Activated CD8-positive, alpha-beta memory T cell treated with anti-CD3 and anti-CD28 coated beads for 48 hours (primary cell): ENCODE measurements around the gene CFAP157.

Experiments used
- DNase-seq, 3 experiments: peaks; one replicate each; pipeline ENCODE4 v3.0.0-alpha.2; 2020; ENCODE audit warnings: low read depth in 2 of 3, low spot score in 2 of 3

The CFAP157 gene

GRCh38 chr9:127758843-127759242 lies 52.1 kb downstream of the CFAP157 start:
- DNase-seq = no peak

GRCh38 chr9:127761061-127761460 lies 54.3 kb downstream of the CFAP157 start:
- no peak for DNase-seq

- no peak for DNase-seq
Measured at GRCh38 chr9:127761491-127761956, 54.7 kb downstream of the CFAP157 start.

- DNase-seq = no peak
Measured at GRCh38 chr9:127762111-127762676, 55.4 kb downstream of the CFAP157 start.

- no peak for DNase-seq
Measured at GRCh38 chr9:127763918-127764384, 57.2 kb downstream of the CFAP157 start.

GRCh38 chr9:127765418-127765817 lies 58.6 kb downstream of the CFAP157 start:
- no peak for DNase-seq
